Measurements from ENCODE around the gene PTPRB.

PTPRB gene

GRCh38 chr12:70584332-70584731 lies 52.9 kb downstream of the PTPRB start:
- H3K4me3 ChIP-seq (ENCODE audit: low read depth in 1 of 2, low read length in 2 of 2), result no peak overlapping the region
- no peak overlapping the region for H3K9ac ChIP-seq (ENCODE audit: low read depth, low read length)
- no peaks in the 10 kb centered on the region for H3K79me2 ChIP-seq (ENCODE audit: insufficient read depth, low read length)
- no peak for DNase-seq
- no peaks in the 10 kb centered on the region for H3K27me3 ChIP-seq (ENCODE audit: insufficient read depth, low read length, poor library complexity)
- peaks cover 7% of the 10 kb centered on the region for H3K9me3 ChIP-seq (ENCODE audit: insufficient read depth, low read length, severe bottlenecking)
- no peaks in the 10 kb centered on the region for H4K20me1 ChIP-seq (ENCODE audit: insufficient read depth, low read length)
- TF ChIP-seq EZH2 (IDR thresholded peaks at IDR 0.05; ENCODE audit: borderline replicate concordance, low read depth, low read length, severe bottlenecking), result no peak
- no peak for TF ChIP-seq CTCF (IDR thresholded peaks at IDR 0.05; ENCODE audit: borderline replicate concordance, extremely low read depth, low read length, poor library complexity, severe bottlenecking)
- H3K36me3 ChIP-seq (ENCODE audit: insufficient read depth, low read length), result no peaks in the 10 kb centered on the region
- no peak overlapping the region for H3K27ac ChIP-seq (ENCODE audit: low read length)
- ATAC-seq (ENCODE audit: insufficient read depth, low read depth), result no peak
- H2AFZ ChIP-seq (ENCODE audit: low read depth, low read length), result no peak overlapping the region
- H3K4me1 ChIP-seq (ENCODE audit: insufficient read depth, low read length), result no peaks in the 10 kb centered on the region
- no peak overlapping the region for H3K4me2 ChIP-seq (ENCODE audit: insufficient read depth, low read length)

GRCh38 chr12:70583251-70583650 lies 54.0 kb downstream of the PTPRB start:
- TF ChIP-seq EZH2 (IDR thresholded peaks at IDR 0.05; ENCODE audit: borderline replicate concordance, low read depth, low read length, severe bottlenecking) (no peak), CTCF (IDR thresholded peaks at IDR 0.05; ENCODE audit: borderline replicate concordance, extremely low read depth, low read length, poor library complexity, severe bottlenecking) (no peak)
- H3K9ac ChIP-seq (ENCODE audit: low read depth, low read length), result no peak overlapping the region
- peaks cover 7% of the 10 kb centered on the region for H3K9me3 ChIP-seq (ENCODE audit: insufficient read depth, low read length, severe bottlenecking)
- no peak overlapping the region for H3K4me2 ChIP-seq (ENCODE audit: insufficient read depth, low read length)
- H3K4me3 ChIP-seq (ENCODE audit: low read depth in 1 of 2, low read length in 2 of 2), result no peak overlapping the region
- ATAC-seq (ENCODE audit: insufficient read depth, low read depth) (no peak), DNase-seq (no peak)
- H2AFZ ChIP-seq (ENCODE audit: low read depth, low read length), result no peak overlapping the region
- H3K27ac ChIP-seq (ENCODE audit: low read length), result no peak overlapping the region
- H3K79me2 ChIP-seq (ENCODE audit: insufficient read depth, low read length), result no peaks in the 10 kb centered on the region
- H3K27me3 ChIP-seq (ENCODE audit: insufficient read depth, low read length, poor library complexity), result no peaks in the 10 kb centered on the region
- no peaks in the 10 kb centered on the region for H3K36me3 ChIP-seq (ENCODE audit: insufficient read depth, low read length)
- H4K20me1 ChIP-seq (ENCODE audit: insufficient read depth, low read length), result no peaks in the 10 kb centered on the region
- no peaks in the 10 kb centered on the region for H3K4me1 ChIP-seq (ENCODE audit: insufficient read depth, low read length)

GRCh38 chr12:70581208-70581607 lies 56.0 kb downstream of the PTPRB start:
- Histone ChIP-seq H3K9me3 (ENCODE audit: insufficient read depth, low read length, severe bottlenecking) (peaks cover 7% of the 10 kb centered on the region), H3K9ac (ENCODE audit: low read depth, low read length) (no peak overlapping the region), H3K4me2 (ENCODE audit: insufficient read depth, low read length) (no peak overlapping the region), H3K36me3 (ENCODE audit: insufficient read depth, low read length) (no peaks in the 10 kb centered on the region), H2AFZ (ENCODE audit: low read depth, low read length) (no peak overlapping the region), H3K79me2 (ENCODE audit: insufficient read depth, low read length) (no peaks in the 10 kb centered on the region), H3K27ac (ENCODE audit: low read length) (no peak overlapping the region), H3K4me1 (ENCODE audit: insufficient read depth, low read length) (no peaks in the 10 kb centered on the region), H3K4me3 (ENCODE audit: low read depth in 1 of 2, low read length in 2 of 2) (no peak overlapping the region), H4K20me1 (ENCODE audit: insufficient read depth, low read length) (no peaks in the 10 kb centered on the region), H3K27me3 (ENCODE audit: insufficient read depth, low read length, poor library complexity) (no peaks in the 10 kb centered on the region)
- no peak for TF ChIP-seq CTCF (IDR thresholded peaks at IDR 0.05; ENCODE audit: borderline replicate concordance, extremely low read depth, low read length, poor library complexity, severe bottlenecking)
- TF ChIP-seq EZH2 (IDR thresholded peaks at IDR 0.05; ENCODE audit: borderline replicate concordance, low read depth, low read length, severe bottlenecking), result no peak
- DNase-seq (no peak), ATAC-seq (ENCODE audit: insufficient read depth, low read depth) (no peak)

- ATAC-seq (ENCODE audit: insufficient read depth, low read depth) (no peak), DNase-seq (no peak)
- Histone ChIP-seq H3K27me3 (ENCODE audit: insufficient read depth, low read length, poor library complexity) (no peaks in the 10 kb centered on the region), H3K27ac (ENCODE audit: low read length) (no peak overlapping the region), H3K4me2 (ENCODE audit: insufficient read depth, low read length) (no peak overlapping the region), H3K4me1 (ENCODE audit: insufficient read depth, low read length) (no peaks in the 10 kb centered on the region), H3K9ac (ENCODE audit: low read depth, low read length) (no peak overlapping the region), H2AFZ (ENCODE audit: low read depth, low read length) (no peak overlapping the region), H3K36me3 (ENCODE audit: insufficient read depth, low read length) (no peaks in the 10 kb centered on the region), H3K4me3 (ENCODE audit: low read depth in 1 of 2, low read length in 2 of 2) (no peak overlapping the region), H4K20me1 (ENCODE audit: insufficient read depth, low read length) (no peaks in the 10 kb centered on the region), H3K79me2 (ENCODE audit: insufficient read depth, low read length) (no peaks in the 10 kb centered on the region), H3K9me3 (ENCODE audit: insufficient read depth, low read length, severe bottlenecking) (no peaks in the 10 kb centered on the region)
- TF ChIP-seq EZH2 (IDR thresholded peaks at IDR 0.05; ENCODE audit: borderline replicate concordance, low read depth, low read length, severe bottlenecking) (no peak), CTCF (IDR thresholded peaks at IDR 0.05; ENCODE audit: borderline replicate concordance, extremely low read depth, low read length, poor library complexity, severe bottlenecking) (no peak)
Observed at GRCh38 chr12:70577283-70577634, 60.0 kb downstream of the PTPRB start.

Data from DND-41 (cell line).